ENCODE measurements around the gene PLEKHD1. TPM values are rescaled to one million over a fixed set of nuclear protein-coding genes. Genes with fewer than 3 reads are reported as not detected.

Gene PLEKHD1
- total and polyA plus RNA-seq, 9 of the 15 experiments (the other 6 are each of a cell fraction or from before 2014, with no cell fraction given) = not detected

- H4K20me1 ChIP-seq (replicated peaks; ENCODE audit: control insufficient read depth, insufficient read depth, low read length) = no peaks in the 10 kb centered on the region
- DNase-seq (ENCODE audit: extremely low read depth in 1 of 4, low spot score in 3 of 4) = no peak
- no peaks in the 10 kb centered on the region for H3K4me1 ChIP-seq (replicated peaks in 1 of 2; ENCODE audit: control insufficient read depth in 2 of 2, insufficient read depth in 2 of 2, low read length in 2 of 2)
- CTCF ChIA-PET (ENCODE audit: low intra/inter-chr PET ratio) = no interaction called here
- TF ChIP-seq EHMT2 (IDR thresholded peaks at IDR 0.05) = no peak
- no peak for TF ChIP-seq IFI16 (CRISPR knock-in tag; IDR thresholded peaks at IDR 0.05)
- no peak for TF ChIP-seq ZNF444 (CRISPR knock-in tag; IDR thresholded peaks at IDR 0.05)
- no peak for TF ChIP-seq TFE3 (CRISPR knock-in tag; IDR thresholded peaks at IDR 0.05)
- TF ChIP-seq HOMEZ (CRISPR knock-in tag; IDR thresholded peaks at IDR 0.05) = no peak
- no peak for TF ChIP-seq HDAC6 (IDR thresholded peaks at IDR 0.05; ENCODE audit: low read depth, low read length)
- no peak for TF ChIP-seq ZNF232 (CRISPR knock-in tag; IDR thresholded peaks at IDR 0.05)
- FAIRE-seq = no peak
- H3K27me3 ChIP-seq (ENCODE audit: control insufficient read depth in 2 of 2, insufficient read depth in 2 of 2, low read length in 2 of 2) = no peaks in the 10 kb centered on the region
- no peaks in the 10 kb centered on the region for H3K9me3 ChIP-seq (replicated peaks; ENCODE audit: control insufficient read depth, insufficient read depth, low read depth, low read length)
- no peak overlapping the region for H2AFZ ChIP-seq (ENCODE audit: low read depth, low read length)
- H3K4me3 ChIP-seq = no peak overlapping the region
- no peaks in the 10 kb centered on the region for H3K79me2 ChIP-seq (ENCODE audit: control insufficient read depth, insufficient read depth, low read length)
- peaks cover 10% of the 10 kb centered on the region; the same call in 1 of the 3 replicates for H3K36me3 ChIP-seq (ENCODE audit: control insufficient read depth, insufficient read depth, low read length)
- POLR2A ChIA-PET = interaction anchor here (0.9 kb wide), 2 partner anchors 9 to 22 kb away, joined by 3 read pairs; no protein-coding TSS in a partner anchor
- ATAC-seq = no peak
- in situ Hi-C loops (cut with MboI) (loop anchor here (25.0 kb wide), 2 partner anchors 202 to 602 kb away; partner anchors contain the start of gene GALNT16), intact Hi-C loops (cut with micrococcal nuclease) (loop anchor here (5.0 to 10.0 kb wide), 3 partner anchors 67 to 600 kb away; partner anchors contain the start of genes ERH and SLC39A9)
- no peak overlapping the region for H3K27ac ChIP-seq (ENCODE audit: extremely low read depth, low read depth, low read length)
- no TSS peak for BruUV-seq (replicated peaks)
- H3K9ac ChIP-seq (ENCODE audit: insufficient read depth in 1 of 2, low read depth in 2 of 2, low read length in 2 of 2) = no peak overlapping the region
- H3K4me2 ChIP-seq (ENCODE audit: insufficient read depth, low read length) = no peak overlapping the region
- H3K9me1 ChIP-seq (ENCODE audit: control insufficient read depth, insufficient read depth, low read length) = no peaks in the 10 kb centered on the region
These were observed 20.1 kb upstream of the PLEKHD1 start for GRCh38 chr14:69464379-69464778.

All from K562 (cell line).